ENCODE measurements around the gene FAM53A.

Gene FAM53A

DNA sequence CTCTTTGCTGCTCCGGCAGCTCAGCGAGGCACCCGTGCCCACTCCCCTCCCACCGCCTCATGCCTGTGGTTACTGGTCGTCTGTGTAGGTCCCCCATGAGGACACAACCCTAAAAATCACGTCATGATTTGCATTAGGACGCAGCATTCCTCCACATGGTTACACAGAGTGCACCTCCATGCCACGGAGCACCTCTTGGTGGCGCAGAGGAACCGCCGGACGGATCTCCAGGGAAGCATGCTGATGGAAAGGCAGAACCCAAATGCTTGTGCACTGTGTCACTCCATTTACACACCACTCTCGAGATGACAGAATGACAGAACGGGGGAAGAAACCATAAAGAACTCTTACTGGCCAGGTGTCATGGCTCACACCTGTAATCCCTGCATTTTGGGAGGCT lies 22.4 kb downstream of the FAM53A start:
- DNase-seq: no peak
- Mint-ChIP-seq H3K27me3 (ENCODE audit: low read depth, poor library complexity) (no peaks in the 10 kb centered on the region), H3K9me3 (no peaks in the 10 kb centered on the region), H3K4me1 (no peaks in the 10 kb centered on the region), H3K36me3 (ENCODE audit: low read depth) (no peaks in the 10 kb centered on the region), H3K27ac (no peak overlapping the region), H3K4me3 (no peak overlapping the region)
- TF ChIP-seq CTCF (IDR thresholded peaks at IDR 0.05): no peak

- H3K36me3 Mint-ChIP-seq (ENCODE audit: low read depth): no peaks in the 10 kb centered on the region
- no peak overlapping the region for H3K4me3 Mint-ChIP-seq
- no peaks in the 10 kb centered on the region for H3K9me3 Mint-ChIP-seq
- no peaks in the 10 kb centered on the region for H3K4me1 Mint-ChIP-seq
- H3K27ac Mint-ChIP-seq: no peak overlapping the region
- no peak for DNase-seq
- no peak for TF ChIP-seq CTCF (IDR thresholded peaks at IDR 0.05)
- H3K27me3 Mint-ChIP-seq (ENCODE audit: low read depth, poor library complexity): no peaks in the 10 kb centered on the region
Observed at GRCh38 chr4:1660948-1661677, 23.0 kb downstream of the FAM53A start.

DNA sequence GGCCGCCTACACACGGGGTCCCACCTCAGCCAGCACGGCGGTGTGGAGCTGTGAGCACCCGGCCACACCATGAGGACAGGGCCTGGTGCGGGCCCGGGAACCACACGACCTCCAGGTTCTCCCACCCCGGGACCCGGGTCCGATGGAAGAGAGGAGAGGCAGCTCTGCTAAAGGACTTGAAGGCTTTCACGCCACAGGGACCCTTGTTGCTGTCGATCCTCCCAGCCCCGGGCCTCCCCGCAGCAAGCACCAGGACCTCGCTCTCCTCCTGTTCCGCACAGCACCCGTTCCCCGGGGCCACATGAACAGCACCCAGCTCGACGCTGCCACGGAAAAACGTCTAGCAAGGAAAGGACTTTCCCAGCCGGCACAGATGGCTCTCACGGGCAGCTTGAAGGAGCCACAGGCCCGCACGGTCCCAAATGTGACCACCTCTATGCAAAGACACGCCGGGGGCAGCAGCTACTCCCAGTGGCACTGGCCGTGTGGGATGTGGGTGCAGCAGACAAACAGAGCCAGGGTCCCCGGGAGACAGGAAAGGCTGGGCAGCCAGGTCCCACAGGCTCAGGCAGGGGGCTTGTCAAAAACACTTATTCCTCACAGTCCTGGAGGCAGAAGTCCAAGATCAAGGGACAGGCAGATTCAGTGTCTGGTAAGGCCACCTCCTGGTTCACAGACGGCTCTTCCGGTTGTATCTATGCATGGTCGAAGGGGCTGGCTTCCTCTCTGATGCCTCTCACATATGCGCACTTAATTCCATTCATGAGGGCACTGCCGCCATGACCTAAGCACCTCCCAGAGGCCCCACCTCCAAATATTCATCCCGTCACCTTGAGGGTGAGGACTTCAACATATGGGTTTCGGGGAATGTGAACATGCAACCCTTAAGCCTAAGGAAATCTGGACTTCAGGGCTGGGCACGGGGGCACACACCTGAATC lies 24.7 kb downstream of the FAM53A start:
- no peak overlapping the region for H3K27ac Mint-ChIP-seq
- H3K9me3 Mint-ChIP-seq: no peaks in the 10 kb centered on the region
- DNase-seq: no peak
- H3K27me3 Mint-ChIP-seq (ENCODE audit: low read depth, poor library complexity): peaks cover 4% of the 10 kb centered on the region
- TF ChIP-seq CTCF (IDR thresholded peaks at IDR 0.05): no peak
- peaks cover 5% of the 10 kb centered on the region for H3K4me1 Mint-ChIP-seq
- H3K4me3 Mint-ChIP-seq: no peak overlapping the region
- H3K36me3 Mint-ChIP-seq (ENCODE audit: low read depth): no peaks in the 10 kb centered on the region

- Mint-ChIP-seq H3K9me3 (no peaks in the 10 kb centered on the region), H3K36me3 (ENCODE audit: low read depth) (no peaks in the 10 kb centered on the region), H3K4me3 (no peak overlapping the region), H3K27me3 (ENCODE audit: low read depth, poor library complexity) (peaks cover 4% of the 10 kb centered on the region), H3K4me1 (peaks cover 10% of the 10 kb centered on the region), H3K27ac (no peak overlapping the region)
- no peak for TF ChIP-seq CTCF (IDR thresholded peaks at IDR 0.05)
- DNase-seq: no peak
Observed at GRCh38 chr4:1658581-1658980, 25.5 kb downstream of the FAM53A start.

DNA sequence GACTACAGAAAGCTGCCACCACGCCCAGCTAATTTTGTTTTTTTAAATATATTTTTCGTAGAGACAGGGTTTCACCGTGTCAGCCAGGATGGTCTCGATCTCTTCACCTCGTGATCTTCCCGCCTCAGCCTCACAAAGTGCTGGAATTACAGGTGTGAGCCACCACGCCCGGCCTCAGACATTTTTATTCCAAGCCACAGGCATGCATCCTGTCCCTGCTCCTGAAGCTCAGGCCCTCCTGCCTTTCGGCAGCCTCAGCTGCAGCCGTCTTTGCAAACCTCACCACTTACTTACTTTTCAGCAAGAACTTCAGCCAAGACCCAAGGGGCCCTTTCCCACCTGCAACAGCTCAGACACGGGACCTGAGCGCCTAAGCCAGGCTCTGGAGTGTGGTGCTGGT lies 26.0 kb downstream of the FAM53A start:
- Mint-ChIP-seq H3K4me1 (peaks cover 10% of the 10 kb centered on the region), H3K9me3 (no peaks in the 10 kb centered on the region), H3K27ac (no peak overlapping the region), H3K36me3 (ENCODE audit: low read depth) (no peaks in the 10 kb centered on the region), H3K4me3 (no peak overlapping the region), H3K27me3 (ENCODE audit: low read depth, poor library complexity) (peaks cover 4% of the 10 kb centered on the region)
- no peak for TF ChIP-seq CTCF (IDR thresholded peaks at IDR 0.05)
- DNase-seq: no peak

All from nephron progenitor cell (in vitro differentiated cells).